PC-3 (cell line): ENCODE measurements around the gene MAGI2.

ENCODE experiments used
- EZH2 ChIP-seq: fragments of 300-600 bp; sonication (generic); IDR thresholded peaks from one replicate; pipeline ENCODE4 v1.6.1; 2017; ENCODE audit warnings: antibody characterized with exemption, mild to moderate bottlenecking, low read length; ENCODE audit not compliant: unreplicated experiment
- EZH2phosphoT487 ChIP-seq: fragments of 300-600 bp; sonication (generic); IDR thresholded peaks from 2 replicates; pipeline ENCODE4 v1.6.1; 2018; ENCODE audit warnings: mild to moderate bottlenecking, antibody characterized with exemption, low read length, borderline replicate concordance
- TF ChIP-seq, protein P1 (sequence below): fragments of 300-600 bp; sonication (generic); conservative IDR thresholded peaks from 2 replicates; pipeline ENCODE4 v1.5.1; 2017; ENCODE audit warnings: antibody characterized with exemption, low read depth, mild to moderate bottlenecking, low read length

- TF ChIP-seq, protein P1, sequence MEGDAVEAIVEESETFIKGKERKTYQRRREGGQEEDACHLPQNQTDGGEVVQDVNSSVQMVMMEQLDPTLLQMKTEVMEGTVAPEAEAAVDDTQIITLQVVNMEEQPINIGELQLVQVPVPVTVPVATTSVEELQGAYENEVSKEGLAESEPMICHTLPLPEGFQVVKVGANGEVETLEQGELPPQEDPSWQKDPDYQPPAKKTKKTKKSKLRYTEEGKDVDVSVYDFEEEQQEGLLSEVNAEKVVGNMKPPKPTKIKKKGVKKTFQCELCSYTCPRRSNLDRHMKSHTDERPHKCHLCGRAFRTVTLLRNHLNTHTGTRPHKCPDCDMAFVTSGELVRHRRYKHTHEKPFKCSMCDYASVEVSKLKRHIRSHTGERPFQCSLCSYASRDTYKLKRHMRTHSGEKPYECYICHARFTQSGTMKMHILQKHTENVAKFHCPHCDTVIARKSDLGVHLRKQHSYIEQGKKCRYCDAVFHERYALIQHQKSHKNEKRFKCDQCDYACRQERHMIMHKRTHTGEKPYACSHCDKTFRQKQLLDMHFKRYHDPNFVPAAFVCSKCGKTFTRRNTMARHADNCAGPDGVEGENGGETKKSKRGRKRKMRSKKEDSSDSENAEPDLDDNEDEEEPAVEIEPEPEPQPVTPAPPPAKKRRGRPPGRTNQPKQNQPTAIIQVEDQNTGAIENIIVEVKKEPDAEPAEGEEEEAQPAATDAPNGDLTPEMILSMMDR = no peak
- TF ChIP-seq EZH2 (no peak), EZH2phosphoT487 (no peak)
Observed at GRCh38 chr7:78448911-78449310, 1004.6 kb downstream of the MAGI2 start.
